ENCODE measurements around the gene KCNH4. TPM values are rescaled to one million over a fixed set of nuclear protein-coding genes. Genes with fewer than 3 reads are reported as not detected.

The KCNH4 gene
- total and polyA plus RNA-seq, 9 of the 15 experiments (the other 6 are each of a cell fraction or from before 2014, with no cell fraction given) = 0.10 to 1.8 (median 0.50) TPM

- Histone ChIP-seq H4K20me1 (replicated peaks; ENCODE audit: control insufficient read depth, insufficient read depth, low read length) (peaks cover 8% of the 10 kb centered on the region; the same call in 1 of the 2 replicates), H3K4me3 (no peak overlapping the region), H3K9me1 (ENCODE audit: control insufficient read depth, insufficient read depth, low read length) (peaks cover 9% of the 10 kb centered on the region), H3K79me2 (ENCODE audit: control insufficient read depth, insufficient read depth, low read length) (peaks cover 82% of the 10 kb centered on the region), H2AFZ (ENCODE audit: low read depth, low read length) (no peak overlapping the region), H3K27ac (ENCODE audit: extremely low read depth, low read depth, low read length) (no peak overlapping the region), H3K4me1 (replicated peaks in 1 of 2; ENCODE audit: control insufficient read depth in 2 of 2, insufficient read depth in 2 of 2, low read length in 2 of 2) (peaks cover 9 to 11% of the 10 kb centered on the region in 2 experiments; a peak in 3 of 5 replicates), H3K27me3 (ENCODE audit: control insufficient read depth in 2 of 2, insufficient read depth in 2 of 2, low read length in 2 of 2) (no peaks in the 10 kb centered on the region), H3K9me3 (replicated peaks; ENCODE audit: control insufficient read depth, insufficient read depth, low read depth, low read length) (no peaks in the 10 kb centered on the region), H3K9ac (ENCODE audit: insufficient read depth in 1 of 2, low read depth in 2 of 2, low read length in 2 of 2) (no peak overlapping the region), H3K36me3 (ENCODE audit: control insufficient read depth, insufficient read depth, low read length) (peaks cover 79% of the 10 kb centered on the region), H3K4me2 (ENCODE audit: insufficient read depth, low read length) (no peak overlapping the region)
- intact Hi-C loops (cut with micrococcal nuclease) = no loop called here
- in situ Hi-C loops (cut with MboI) = no loop called here
- ChIA-PET CTCF (ENCODE audit: low intra/inter-chr PET ratio) (no interaction called here), POLR2A (interaction anchor here (0.6 to 1.2 kb wide), 4 partner anchors 10 to 51 kb away, joined by 3 to 6 read pairs (median 4); no protein-coding TSS in a partner anchor)
- ATAC-seq (no peak), FAIRE-seq (no peak), DNase-seq (ENCODE audit: extremely low read depth in 1 of 4, low spot score in 3 of 4) (no peak)
- WGBS (ENCODE audit: insufficient coverage, low coverage, missing lambda C conversion rate) = 92% methylated on average over 3 of the region's 3 CpGs
- BruUV-seq (replicated peaks) = no TSS peak
- TF ChIP-seq SRSF1 (IDR thresholded peaks at IDR 0.05; ENCODE audit: low read depth, low read length) (no peak), RFX5 (IDR thresholded peaks at IDR 0.05; ENCODE audit: low read depth, low read length) (no peak), PYGO2 (tag; IDR thresholded peaks at IDR 0.05) (no peak), CBFA2T3 (IDR thresholded peaks at IDR 0.05) (no peak), BRF2 (IDR thresholded peaks at IDR 0.05; ENCODE audit: borderline replicate concordance, insufficient read depth, insufficient read length) (no peak), SUPT5H (IDR thresholded peaks at IDR 0.05) (no peak), RBM39 (optimal IDR thresholded peaks at IDR 0.05; ENCODE audit: low read depth, low read length) (no peak), MCM2 (IDR thresholded peaks at IDR 0.05; ENCODE audit: low read depth) (no peak), HDGF (IDR thresholded peaks at IDR 0.05) (no peak), EP300 (IDR thresholded peaks at IDR 0.05; ENCODE audit: low read length) (no peak), HDAC8 (tag; IDR thresholded peaks at IDR 0.05) (no peak), NFRKB (IDR thresholded peaks at IDR 0.05; ENCODE audit: low read depth) (no peak), SMAD2 (IDR thresholded peaks at IDR 0.05; ENCODE audit: low read depth, low read length) (no peak), ZNF146 (CRISPR knock-in tag; IDR thresholded peaks at IDR 0.05; ENCODE audit: unreplicated experiment) (no peak), ZNF707 (CRISPR knock-in tag; conservative IDR thresholded peaks at IDR 0.05) (no peak), ARHGAP35 (IDR thresholded peaks at IDR 0.05; ENCODE audit: partially characterized antibody) (no peak), COPS2 (conservative IDR thresholded peaks at IDR 0.05) (no peak)
Measured at GRCh38 chr17:42136654-42137051, 44.3 kb downstream of the KCNH4 start.

All from K562 (cell line).